Measurements from ENCODE around the gene PRKCE. TPM values are rescaled to one million over a fixed set of nuclear protein-coding genes. Genes with fewer than 3 reads are reported as not detected.

Gene PRKCE
- total RNA-seq, 1 experiment from 2014 or later: 1.3 TPM

DNA sequence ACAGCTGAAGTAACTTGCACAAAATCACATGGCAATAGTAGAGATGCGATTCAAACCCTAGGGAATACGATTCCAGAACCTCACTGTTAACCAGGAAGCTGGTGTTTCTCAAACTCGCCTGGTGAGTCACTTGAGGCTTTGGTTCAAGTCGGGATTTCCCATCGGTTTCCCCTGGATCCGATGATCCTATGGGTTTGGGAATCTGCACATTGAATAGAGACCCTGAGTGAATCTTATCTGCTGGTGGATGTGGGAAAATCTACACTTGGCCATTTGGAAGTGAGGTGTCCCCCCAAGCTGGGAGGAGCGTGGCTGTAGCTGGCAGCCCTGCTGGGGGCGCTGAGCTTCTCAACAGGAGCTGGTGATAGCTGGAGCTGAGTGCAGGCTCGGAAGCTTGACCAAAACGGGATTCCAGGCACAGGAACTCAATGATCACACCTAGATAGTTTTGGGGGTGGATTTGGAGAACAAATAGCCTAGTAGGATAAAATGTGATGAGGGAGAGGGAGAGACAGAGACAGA is 135.4 kb downstream of the PRKCE start:
- DNase-seq: no peak
- no CpG with 5 or more reads among the region's 10 CpGs for WGBS (ENCODE audit: extremely low coverage, insufficient read length, low lambda C conversion rate)
- Histone ChIP-seq H2BK5ac (ENCODE audit: insufficient read length, low read length) (no peak overlapping the region), H4K8ac (replicated peaks; ENCODE audit: insufficient read length, low read depth, low read length) (no peak overlapping the region), H3K18ac (ENCODE audit: insufficient read length, low read depth, low read length) (no peak overlapping the region), H2BK15ac (ENCODE audit: low read depth, low read length) (no peak overlapping the region), H4K5ac (ENCODE audit: insufficient read length, low read depth, low read length) (no peak overlapping the region), H3K79me2 (ENCODE audit: insufficient read depth, low read length) (no peaks in the 10 kb centered on the region), H3K27me3 (ENCODE audit: insufficient read depth, low read length) (no peaks in the 10 kb centered on the region), H2BK120ac (ENCODE audit: low read depth, low read length, poor library complexity, severe bottlenecking) (no peak overlapping the region), H4K20me1 (ENCODE audit: control insufficient read depth, insufficient read depth, insufficient read length) (no peaks in the 10 kb centered on the region), H3K27ac (ENCODE audit: insufficient read length, low read depth, low read length) (no peak overlapping the region), H3K23me2 (ENCODE audit: insufficient read length, low read depth, low read length, poor library complexity, severe bottlenecking) (no peaks in the 10 kb centered on the region), H4K91ac (ENCODE audit: insufficient read length, low read depth, low read length) (no peak overlapping the region), H3K14ac (ENCODE audit: insufficient read depth, low read length) (no peak overlapping the region), H2AFZ (ENCODE audit: low read length) (no peak overlapping the region), H2BK12ac (ENCODE audit: insufficient read length, low read depth, low read length) (no peak overlapping the region), H3K4me1 (ENCODE audit: insufficient read depth, low read length) (no peaks in the 10 kb centered on the region), H3K79me1 (ENCODE audit: insufficient read depth, low read depth, low read length, poor library complexity, severe bottlenecking) (no peaks in the 10 kb centered on the region), H3K56ac (ENCODE audit: insufficient read length, low read depth, low read length) (no peak overlapping the region), H3K4ac (ENCODE audit: low read depth, low read length) (no peak overlapping the region), H3K9me3 (ENCODE audit: control insufficient read depth, low read depth, low read length) (no peaks in the 10 kb centered on the region), H3K4me2 (ENCODE audit: insufficient read depth, insufficient read length, low read length) (no peak overlapping the region), H3K9ac (ENCODE audit: extremely low read depth, insufficient read length, low read length) (no peak overlapping the region), H2BK20ac (ENCODE audit: low read depth, low read length, poor library complexity, severe bottlenecking) (no peak overlapping the region), H2AK5ac (ENCODE audit: insufficient read length, low read length) (no peak overlapping the region), H3K23ac (ENCODE audit: insufficient read length, low read depth, low read length) (no peak overlapping the region), H3T11ph (ENCODE audit: low read length) (no peak overlapping the region)
- Mint-ChIP-seq H3K36me3 (ENCODE audit: insufficient read depth in 1 of 3, low read depth in 3 of 3) (no peaks in the 10 kb centered on the region), H3K27ac (peak overlapping the region in 1 of 3 experiments; percentile 44; a peak in 1 of 7 replicates), H3K9me3 (no peaks in the 10 kb centered on the region), H3K4me1 (peaks cover 0 to 3% of the 10 kb centered on the region in 2 experiments; a peak in 1 of 4 replicates), H3K4me3 (no peak overlapping the region), H3K27me3 (ENCODE audit: low read depth) (no peaks in the 10 kb centered on the region; the same call in 1 of the 2 replicates)
- peak; percentile 28; the same call in 1 of the 3 replicates for TF ChIP-seq CTCF (conservative IDR thresholded peaks at IDR 0.05)
